NCI-H1694 (cell line): ENCODE data around the gene BAIAP2.

ENCODE experiments used
- DNase-seq: peaks from one replicate; lab custom pipeline; 2025; lab: John Stamatoyannopoulos, UW

Gene BAIAP2

GRCh38 chr17:81034779-81035520, at the start of gene BAIAP2:
BAIAP2 (plus strand) TSS chr17:81035151; CDS start chr17:81035255, 104 bp downstream.
- DNase-seq, result peak; percentile 95

GRCh38 chr17:80986046-80986445, 48.9 kb upstream of the BAIAP2 start:
- DNase-seq, result no peak

- no peak for DNase-seq
Measured at GRCh38 chr17:80986816-80987475, 48.0 kb upstream of the BAIAP2 start.

- DNase-seq, result no peak
Measured at GRCh38 chr17:80987941-80988461, 47.0 kb upstream of the BAIAP2 start.

GRCh38 chr17:80989586-80989913, 45.4 kb upstream of the BAIAP2 start:
- DNase-seq, result no peak

- no peak for DNase-seq
Measured at GRCh38 chr17:80990921-80991644, 43.9 kb upstream of the BAIAP2 start.

- no peak for DNase-seq
Measured at GRCh38 chr17:80991645-80992076, 43.3 kb upstream of the BAIAP2 start, which contains the start of gene CHMP6. CHMP6 (plus strand) TSS chr17:80991841; CDS start chr17:80991919, 78 bp downstream.

- DNase-seq, result no peak
Measured at GRCh38 chr17:80992077-80992947, 42.6 kb upstream of the BAIAP2 start.

GRCh38 chr17:80992948-80993624, 41.9 kb upstream of the BAIAP2 start:
- no peak for DNase-seq

GRCh38 chr17:80995131-80995530, 39.8 kb upstream of the BAIAP2 start:
- DNase-seq, result no peak

- DNase-seq, result no peak
Measured at GRCh38 chr17:80996422-80997305, 38.3 kb upstream of the BAIAP2 start.

GRCh38 chr17:80997424-80998117, 37.4 kb upstream of the BAIAP2 start:
- no peak for DNase-seq

- DNase-seq, result no peak
Measured at GRCh38 chr17:80998118-80998747, 36.7 kb upstream of the BAIAP2 start.

GRCh38 chr17:80998748-80999535, 36.0 kb upstream of the BAIAP2 start:
- DNase-seq, result no peak

GRCh38 chr17:80999536-81000333, 35.2 kb upstream of the BAIAP2 start:
- DNase-seq, result no peak

- DNase-seq, result no peak
Measured at GRCh38 chr17:81000334-81000630, 34.7 kb upstream of the BAIAP2 start.

- no peak for DNase-seq
Measured at GRCh38 chr17:81000631-81001357, 34.2 kb upstream of the BAIAP2 start.
